ENCODE results near the gene CFAP61.
"Not testable (repeated sequence)": the region's sequence is repeated elsewhere in the genome, so short reads cannot be mapped to it uniquely, and the experiment has no call there.

CFAP61 gene

DNA sequence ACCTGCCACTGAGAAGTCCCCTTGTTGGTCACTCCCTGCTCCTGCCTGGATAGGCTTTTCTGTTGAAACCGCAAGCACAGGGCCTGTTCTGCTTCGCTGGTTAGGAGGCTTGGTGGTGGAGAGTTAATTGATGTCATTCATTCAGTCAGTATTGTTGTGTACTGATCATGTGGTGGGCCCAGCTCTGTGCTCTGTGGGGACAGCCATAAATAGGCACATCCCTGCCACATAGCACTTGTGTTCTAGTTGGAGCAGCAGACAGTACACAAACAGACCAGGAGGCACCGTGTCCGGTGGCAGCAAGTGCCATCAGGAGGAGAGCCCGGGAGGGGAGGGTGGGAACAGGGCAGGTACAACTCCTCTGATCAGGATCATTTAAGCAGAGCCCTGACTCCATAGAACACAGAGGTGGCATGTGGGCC, 160.4 kb downstream of the CFAP61 start:
- no peak for DNase-seq

DNA sequence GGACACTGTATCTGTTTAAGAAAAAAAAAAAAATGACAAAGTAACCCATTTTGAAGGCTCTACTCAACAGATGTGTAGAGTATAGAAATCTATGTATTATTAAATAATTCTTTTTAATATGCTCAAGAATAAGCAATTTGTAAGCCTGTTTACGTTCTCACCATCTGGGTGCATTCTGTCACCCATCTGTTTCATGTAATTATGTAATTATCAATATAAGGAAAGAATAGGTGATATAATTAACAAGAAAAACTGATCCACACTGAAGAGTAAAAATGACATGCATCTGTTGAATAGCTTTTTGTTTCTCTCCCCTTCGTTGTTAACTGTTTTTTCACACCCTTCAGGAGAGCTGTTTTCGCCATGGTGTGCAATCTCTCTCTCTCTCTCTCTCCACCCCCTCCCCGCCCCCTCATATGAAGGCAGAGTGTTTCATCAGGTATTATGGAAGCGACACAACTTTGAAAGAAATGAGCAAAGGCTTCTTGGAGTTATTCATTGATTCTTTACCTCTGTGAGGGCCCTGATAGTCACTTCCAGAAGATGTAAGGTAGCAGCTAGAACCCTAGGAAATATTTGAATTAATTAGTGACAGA, 161.3 kb downstream of the CFAP61 start:
- DNase-seq: no peak

DNA sequence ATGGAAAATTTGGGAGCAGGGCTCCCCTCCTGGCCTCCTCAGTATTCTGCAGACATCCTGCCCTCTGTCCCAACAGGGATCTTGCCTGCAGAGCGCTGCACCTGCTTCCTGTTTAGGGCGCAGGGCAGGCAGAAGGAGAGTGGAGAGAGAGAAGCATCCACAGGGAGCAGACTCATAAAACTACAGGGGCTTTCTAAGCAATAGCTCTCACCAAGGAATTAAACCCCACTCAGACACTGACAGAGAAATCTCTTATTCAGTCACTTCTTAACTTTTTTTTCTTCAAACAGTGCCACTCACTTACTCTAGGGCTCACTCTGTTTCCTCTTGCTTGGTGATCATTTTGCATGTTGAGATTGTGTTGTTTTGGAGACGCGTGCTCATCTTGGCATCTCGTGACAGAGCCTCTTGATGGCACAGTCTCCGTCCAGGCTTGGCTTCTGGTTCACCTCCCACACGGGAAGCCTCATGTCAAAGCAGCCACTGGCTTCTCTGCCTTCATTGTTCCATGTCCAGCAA, 162.5 kb downstream of the CFAP61 start:
- no peak for DNase-seq

DNA sequence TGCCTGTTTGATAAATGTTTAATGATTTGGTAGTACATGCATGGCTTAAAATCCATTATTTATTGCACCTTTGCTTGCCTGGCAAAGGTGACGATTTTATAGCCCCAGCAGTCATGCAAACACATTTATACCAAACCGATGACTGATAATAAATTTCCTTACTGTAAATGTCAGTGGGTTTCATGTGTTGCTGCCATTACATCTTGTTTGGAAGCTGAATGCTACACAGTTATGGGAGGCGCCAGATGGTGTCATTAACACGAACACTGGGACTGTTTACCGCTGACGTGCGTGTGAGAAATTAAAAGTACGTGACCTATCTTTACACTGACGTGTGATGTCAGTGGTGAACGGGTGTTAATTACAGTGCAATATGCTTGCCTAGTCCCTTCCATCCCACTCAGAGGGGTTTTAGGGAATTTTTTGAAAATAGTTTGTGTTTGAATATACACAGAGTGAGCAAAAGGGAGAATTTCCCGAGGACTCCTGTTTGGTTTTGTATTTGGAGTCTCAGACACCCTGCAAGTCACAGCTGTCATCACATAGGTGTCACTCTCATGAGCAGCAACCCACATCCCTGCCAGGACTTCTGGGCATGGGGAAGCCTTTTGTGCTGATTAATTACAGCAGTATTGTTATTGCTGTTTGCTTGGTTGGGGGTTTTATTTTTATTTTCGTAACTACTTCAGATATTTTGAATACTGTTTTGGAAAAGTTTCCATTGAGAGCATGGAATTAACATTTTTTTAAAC, 163.8 kb downstream of the CFAP61 start:
- no peak for DNase-seq

DNA sequence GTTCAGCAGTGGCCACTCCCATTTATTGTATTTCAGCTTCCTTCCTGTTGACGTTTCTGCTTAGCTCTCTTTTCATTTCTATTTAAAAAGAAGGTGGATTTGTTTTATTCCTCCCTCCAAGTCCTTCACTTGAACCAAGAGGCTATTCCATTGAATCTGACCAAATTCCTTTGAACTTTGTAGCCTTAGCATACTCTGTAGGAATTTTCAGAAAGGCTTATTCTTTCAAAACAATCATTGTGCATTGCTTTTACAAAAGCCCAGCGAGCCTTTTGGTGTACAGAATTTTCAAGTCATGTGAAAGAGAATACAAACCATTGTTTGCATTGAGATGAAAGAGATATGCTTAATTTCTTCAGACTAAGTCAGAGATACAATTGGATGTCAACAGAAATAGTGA, 164.6 kb downstream of the CFAP61 start:
- no peak for DNase-seq

DNA sequence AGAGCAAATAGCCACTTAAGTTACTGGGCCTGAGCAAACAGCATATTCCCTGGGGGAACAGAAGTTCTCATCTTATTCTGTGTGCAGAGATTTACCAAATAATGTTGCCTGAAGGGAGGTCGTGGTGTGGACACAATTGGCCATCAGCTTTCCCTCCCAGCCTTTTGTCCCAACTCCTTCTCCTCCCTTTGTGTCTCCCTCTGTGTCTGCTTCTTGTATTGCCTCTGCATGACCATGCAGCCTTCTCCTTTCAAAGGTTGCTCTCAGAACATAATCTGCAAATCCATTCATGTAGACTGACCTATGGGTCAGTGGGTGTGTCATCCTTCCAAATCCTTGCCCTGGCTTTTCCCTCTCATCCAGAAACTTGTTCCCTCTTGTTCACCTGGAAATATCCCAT, 165.3 kb downstream of the CFAP61 start:
- no peak for DNase-seq

DNA sequence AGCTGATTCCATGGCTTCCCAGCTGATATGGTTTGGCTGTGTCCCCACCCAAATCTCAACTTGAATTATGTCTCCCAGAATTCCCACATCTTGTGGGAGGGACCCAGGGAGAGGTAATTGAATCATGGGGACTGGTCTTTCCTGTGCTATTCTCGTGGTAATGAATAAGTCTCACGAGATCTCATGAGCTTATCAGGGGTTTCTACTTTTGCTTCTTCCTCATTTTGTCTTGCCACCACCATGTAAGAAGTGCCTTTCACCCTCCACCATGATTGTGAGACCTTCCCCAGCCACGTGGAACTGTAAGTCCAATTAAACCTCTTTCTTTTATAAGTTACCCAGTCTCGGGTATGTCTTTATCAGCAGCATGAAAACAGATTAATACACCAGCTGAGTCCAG, 165.8 kb downstream of the CFAP61 start:
- DNase-seq: not testable (repeated sequence)

DNA sequence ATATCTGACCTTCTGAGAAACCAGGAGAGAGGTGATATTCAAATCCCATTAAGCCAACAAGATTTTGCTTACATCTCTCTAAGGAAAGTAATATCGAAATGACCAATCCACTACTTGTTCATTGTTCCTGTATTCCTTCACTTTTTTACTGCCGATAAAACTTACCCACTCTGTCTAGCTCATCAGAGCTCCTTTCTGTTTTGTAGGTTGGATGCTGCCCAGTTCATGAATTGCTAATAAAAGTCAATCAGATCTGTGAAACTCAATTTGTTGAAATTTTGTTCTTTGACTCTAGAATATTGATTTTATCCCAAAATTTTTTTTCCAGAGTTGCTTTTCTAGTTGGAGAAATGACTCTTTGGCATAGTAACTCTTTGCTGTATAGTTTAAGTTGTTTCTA, 166.7 kb downstream of the CFAP61 start:
- DNase-seq: no peak

DNA sequence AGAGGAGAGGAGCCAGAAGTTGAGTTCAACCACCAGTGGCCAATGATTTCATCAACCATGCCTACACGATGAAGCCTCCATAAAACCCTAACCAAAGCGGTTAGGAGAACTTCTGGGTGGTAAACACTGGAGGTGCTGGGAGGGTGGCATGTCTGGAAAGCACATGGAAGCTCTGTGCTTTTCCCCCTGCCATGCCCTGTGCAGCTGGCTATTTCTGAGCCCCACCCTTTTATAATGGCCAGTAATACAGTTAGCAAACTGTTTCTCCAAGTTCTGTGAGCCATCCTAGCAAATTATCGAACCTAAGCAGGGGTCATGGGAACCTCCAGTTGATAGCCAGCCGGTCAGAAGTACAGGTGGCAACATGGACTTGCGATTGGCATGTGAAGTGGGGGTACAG, 167.8 kb downstream of the CFAP61 start:
- DNase-seq: no peak

DNA sequence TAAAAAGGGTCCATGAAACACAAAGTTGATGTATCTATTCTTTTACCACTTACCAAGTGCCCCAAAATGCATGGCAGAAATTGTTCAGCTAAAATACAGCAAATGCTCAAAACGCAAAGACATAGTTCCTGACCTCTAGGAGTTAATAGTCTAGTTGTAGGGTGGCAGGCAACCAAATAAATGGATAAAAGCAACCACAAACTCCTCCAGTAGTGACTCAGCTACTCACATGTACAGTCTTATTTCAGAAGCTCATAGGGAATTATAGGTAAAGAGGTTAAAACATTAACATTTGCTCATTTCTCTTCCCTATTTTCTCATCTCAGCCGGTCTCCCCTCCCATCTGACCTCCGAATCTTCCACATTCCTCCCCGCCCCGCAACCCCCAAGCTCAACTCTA, 171.6 kb downstream of the CFAP61 start:
- no peak for DNase-seq

DNA sequence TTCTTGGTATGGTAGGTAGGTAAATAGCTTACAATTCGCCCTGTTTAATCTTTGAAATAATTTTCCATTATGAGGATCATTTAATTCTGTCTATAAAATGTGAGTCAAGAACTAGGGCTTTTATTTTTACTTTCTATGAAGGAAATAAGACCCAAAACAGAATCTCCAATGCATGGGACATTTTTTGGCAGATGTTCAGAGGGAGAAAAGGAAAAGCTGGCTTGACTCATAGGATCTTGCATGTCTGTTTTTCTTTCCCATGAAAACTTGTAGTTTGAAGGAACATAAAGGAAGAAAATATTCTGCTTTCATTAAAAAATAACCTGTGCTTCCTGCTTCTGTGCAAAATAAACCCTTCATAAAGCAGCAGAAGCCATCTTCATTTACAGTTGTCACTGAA, 172.5 kb downstream of the CFAP61 start:
- DNase-seq: no peak

DNA sequence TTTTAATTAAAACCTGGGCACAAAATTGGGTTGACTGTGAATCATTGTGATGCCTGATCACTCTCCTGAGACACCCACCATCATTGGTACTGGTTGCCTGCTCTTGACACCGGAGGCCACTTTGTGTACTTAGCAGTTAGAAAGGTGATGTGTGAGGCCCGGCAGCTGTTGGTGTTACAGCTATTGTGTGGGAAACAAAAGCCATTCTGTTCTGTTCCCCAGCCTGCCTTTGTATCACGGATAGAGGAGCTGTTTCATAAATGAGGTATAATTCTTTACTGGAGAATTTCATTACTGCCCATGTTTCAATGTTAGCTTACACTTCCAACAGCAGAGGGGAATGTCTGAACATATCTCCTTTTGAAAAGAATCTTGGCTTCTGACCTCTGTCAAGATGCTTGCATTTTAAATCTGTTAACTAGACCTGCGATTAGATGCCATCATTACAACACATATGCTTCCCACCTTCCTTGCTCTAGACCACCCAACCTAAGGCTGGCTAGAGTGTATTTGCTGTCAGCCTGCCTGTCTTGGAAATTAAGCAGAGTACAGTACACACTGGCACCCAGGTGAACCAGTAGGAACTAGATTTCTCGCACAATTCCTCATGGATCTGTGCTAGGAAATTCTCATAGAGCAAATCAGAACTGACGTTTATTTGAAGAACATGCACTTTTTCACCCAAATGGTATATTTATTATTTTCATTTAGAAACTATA, 173.2 kb downstream of the CFAP61 start:
- DNase-seq: no peak

DNA sequence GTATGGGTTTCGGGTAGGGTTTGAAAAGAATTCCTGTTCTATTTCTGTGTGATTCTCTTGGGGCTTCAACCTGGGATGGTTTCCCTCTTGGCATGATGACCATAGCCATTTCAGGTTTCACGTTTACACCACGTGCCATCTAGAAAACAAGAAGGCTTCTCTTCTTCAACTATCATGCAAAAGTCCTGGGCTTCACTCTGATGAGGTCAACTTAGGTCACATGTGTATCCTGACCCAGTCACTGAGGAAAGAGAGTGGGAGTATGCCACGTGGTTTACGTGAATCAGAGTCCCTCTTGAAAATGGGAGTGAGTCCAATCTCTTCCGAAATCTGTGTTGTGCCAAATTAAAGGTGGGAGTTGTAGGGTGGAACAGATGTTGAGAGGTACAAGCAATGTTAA, 174.2 kb downstream of the CFAP61 start:
- no peak for DNase-seq

DNA sequence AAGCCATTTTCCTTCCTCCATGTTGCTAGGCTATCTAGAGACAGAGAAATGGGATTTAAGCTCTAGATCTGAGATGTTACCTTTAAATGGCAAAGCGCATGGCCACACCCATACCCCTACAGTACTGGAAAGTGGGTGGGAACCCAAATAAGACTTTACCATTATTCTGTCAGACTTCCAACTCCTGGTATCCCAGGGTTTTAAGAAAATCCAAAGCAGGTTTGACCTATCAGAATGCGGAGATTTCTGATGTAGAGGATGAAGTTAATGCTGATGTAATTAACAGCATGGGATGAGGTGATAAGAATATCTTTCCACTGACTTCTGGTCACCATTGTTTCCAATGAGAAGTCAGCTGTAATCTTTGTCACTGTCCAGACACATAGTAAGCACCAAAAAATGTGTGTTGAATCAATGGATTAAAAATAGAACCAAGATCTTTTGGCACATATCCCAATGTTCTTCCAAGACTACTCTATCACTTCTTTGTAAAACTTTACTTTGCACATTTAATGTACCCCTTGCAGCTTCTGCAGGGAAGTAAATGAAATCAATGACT, 174.8 kb downstream of the CFAP61 start:
- no peak for DNase-seq

DNA sequence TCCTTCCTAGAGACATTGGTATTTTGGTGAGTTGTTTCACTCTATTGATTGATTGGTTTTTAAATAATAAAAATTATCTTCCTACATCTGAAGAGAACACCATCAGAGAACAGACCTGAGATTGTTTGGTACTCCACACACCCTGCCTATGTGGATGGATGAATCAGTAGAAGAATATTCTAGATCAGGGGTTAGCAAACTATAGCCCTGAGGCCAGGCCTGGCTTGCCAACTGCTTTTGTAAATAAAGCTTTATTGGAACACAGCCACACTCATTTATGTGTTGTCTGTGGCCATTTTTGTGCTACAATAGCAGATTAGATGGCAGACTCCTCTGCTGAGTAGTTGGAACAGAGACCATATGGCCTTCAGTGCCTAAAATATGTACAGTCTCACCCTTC, 176.0 kb downstream of the CFAP61 start:
- no peak for DNase-seq

DNA sequence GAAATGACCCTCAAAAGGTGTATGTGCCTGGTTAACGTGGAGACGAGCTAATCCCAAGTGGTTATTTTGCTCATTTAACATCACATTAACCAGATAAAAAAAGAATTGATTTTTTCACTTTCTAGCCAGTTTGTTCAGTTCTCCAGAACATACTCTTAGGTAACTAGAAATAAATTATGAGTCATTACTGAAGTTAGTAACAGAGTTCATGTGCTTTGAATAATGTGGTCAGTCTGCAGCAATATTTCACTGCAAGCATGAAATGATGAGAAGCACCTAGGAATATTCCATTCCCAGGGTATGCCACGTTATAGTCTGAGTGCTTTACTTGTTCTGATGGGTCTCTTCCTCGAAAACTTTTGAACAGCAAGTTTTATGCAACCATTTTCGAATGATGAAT, 177.3 kb downstream of the CFAP61 start:
- no peak for DNase-seq

DNA sequence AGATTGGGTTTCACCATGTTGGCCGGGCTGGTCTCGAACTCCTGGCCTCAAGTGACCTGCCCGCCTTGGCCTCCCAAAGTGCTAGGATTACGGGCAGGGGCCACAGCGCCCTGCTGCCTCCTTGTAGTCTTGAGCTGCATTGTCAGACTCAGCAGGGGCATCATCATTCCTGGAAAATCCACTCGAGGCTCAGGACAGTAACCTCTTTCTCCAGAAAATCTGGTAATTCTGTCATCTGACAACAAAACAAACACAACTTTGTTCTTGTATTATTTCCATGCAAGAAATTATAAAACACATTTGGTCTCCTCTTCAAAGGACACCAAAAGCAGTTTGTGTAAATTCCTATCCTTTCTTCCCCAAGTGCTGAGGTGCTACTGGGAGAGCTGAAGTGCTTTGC, 178.4 kb downstream of the CFAP61 start:
- no peak for DNase-seq

DNA sequence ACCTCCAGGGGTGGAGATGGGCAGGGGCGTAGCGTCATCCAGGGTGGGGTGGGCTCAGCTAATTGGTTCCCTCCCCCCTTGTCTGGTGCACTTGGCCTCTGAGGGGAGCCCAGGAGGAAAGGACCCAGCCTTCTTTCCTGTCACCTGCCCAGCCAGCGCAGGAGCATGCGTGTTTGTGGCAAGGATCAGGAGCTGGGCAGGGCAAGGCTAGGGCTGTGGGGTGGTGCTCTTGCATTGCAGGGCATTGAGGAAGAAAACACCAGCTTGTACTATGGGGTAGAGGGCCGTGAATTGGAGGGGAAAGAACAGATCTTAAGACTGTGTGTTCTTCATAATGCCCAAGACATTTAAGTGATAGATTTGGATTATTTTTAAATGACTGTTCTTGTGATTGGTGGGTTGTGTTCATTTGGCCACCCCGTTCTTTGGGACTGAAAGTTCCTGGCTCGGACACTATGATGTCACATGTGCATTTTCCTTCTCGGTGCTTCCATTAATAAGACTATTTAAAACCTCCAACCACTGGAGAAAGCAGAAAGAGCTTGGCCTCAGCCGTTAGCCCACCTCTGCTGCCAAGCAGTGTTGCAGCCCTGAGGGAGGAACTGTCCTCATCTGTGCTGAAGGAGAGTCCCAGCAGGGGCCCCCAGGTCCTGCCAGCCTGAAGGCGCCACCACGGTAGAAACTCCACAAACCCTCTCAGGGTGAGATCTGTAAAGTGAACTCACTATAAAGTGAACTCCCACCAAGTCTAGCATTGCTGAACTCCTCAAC, 179.4 kb downstream of the CFAP61 start:
- DNase-seq: no peak

DNA sequence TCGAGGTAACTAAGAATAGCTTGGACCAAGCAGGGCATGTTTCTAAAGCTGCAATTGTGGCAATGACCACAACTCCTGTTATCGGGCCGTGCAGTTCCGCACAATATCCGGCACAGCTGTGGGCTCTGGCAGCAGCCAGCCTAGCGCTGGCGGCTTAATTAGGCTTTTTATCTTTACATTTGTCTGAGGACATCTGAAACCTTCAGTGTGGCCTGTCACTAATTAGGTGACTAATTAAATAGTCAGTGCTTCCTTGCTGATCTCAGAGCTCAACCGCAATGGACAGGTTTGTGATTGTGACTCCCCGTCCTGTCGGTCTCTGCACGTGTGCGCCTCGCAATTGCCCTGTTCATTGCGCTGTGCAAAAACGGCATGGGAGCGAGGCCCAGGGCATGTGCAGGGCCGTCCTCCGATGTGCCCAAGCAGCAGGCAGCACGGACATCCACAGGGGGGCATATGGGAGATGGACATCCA, 180.7 kb downstream of the CFAP61 start:
- DNase-seq: peak; percentile 59

DNA sequence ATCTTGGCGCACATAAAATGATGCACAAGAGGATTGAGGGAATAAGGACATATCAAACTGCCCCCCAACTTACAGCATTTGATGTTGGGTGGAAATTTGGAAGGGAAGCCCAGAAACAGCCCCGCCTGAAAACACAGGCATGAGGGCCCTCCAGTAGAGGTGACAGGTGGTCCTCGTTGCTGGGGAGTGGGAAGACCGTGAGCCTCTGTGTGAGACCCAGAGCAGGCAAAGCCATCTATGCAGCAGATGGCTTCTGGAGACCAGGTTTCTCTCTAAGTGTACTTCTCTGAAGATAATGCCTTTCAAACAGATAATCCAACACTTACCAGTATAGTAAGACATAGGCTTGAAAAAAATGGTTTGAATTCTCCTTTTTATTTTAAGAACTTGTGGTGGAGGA, 183.3 kb downstream of the CFAP61 start:
- no peak for DNase-seq

DNA sequence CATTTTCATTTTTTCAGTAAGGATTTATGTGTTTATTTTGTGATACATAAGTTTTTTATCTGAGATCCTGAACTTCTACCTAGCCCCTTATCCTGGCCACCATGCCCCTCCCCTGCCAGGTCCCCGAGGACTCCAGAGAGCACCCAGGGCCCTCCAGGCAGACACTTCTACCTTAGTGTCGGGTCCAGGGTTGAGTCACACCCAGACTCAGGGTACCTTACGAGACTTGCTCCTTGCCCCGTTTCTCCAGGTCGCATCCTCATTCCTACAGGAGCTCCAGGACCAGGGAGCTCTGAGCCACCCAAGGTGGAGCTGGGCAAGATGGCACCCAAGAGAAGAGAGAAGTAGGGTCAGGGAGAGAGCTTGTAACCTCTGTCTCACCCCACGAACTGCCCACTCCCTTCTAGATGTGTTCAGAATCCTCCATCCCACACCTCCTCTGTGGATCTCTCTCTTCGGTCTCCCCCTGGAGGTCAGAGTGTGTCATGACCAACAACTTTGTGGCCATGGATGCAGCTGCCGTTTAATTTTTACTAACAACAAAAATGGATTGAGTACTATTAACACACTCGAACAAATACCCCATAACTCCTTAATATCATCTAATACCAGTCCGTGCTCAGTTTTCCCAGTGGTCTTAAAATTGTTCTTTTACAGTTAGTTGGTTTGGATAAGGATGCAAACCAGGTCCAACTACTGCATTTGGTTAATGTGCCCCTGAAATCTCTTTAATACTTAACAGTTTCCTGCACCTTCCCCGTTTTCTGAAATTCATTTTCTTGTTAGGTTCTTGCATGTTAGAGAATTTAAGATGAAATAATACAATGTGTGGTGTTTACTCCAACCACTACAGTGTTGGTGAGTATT, 185.0 kb downstream of the CFAP61 start:
- peak; percentile 48 for DNase-seq

DNA sequence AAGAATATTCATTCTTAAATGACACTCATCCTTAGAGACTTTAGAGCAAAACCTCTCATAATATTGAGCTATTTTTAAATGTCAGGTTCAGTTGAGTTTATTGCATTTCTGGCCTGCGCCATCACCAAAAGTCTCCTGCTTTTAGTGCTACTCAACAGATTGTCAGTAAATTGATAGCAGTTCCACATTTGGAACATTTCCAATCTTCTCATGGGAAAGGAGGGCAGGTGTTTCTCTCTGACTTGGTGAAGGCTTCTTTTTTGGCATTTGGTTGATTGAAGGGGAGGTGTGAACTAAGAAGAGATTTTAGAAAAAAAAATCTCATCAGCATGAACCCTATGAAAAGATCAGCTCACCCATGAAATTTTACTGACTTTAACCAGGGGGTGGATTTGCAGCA, 189.6 kb downstream of the CFAP61 start:
- no peak for DNase-seq
